GM23338 (cell line): ENCODE measurements around the gene SKIC8. TPM values are rescaled to one million over a fixed set of nuclear protein-coding genes. Genes with fewer than 3 reads are reported as not detected.

ENCODE experiments used
- ATAC-seq: fragments of 200-7000 bp; cut with Tn5 transposase; 3 replicates; pipeline ENCODE4 v1.9.1; 2020
- DNase-seq: peaks from one replicate; pipeline ENCODE4 v3.0.0-alpha.2; 2015; ENCODE audit warnings: low spot score
- H2AFZ ChIP-seq: fragments of 200-600 bp; sonication (generic); 2 replicates; pipeline ENCODE4 v1.8.0; 2016; ENCODE audit warnings: antibody characterized with exemption, mild to moderate bottlenecking, moderate library complexity
- H3F3A ChIP-seq: fragments of 200-600 bp; sonication (generic); replicated peaks from 2 replicates; pipeline ENCODE4 v1.8.0; 2017; ENCODE audit warnings: antibody characterized with exemption, mixed run types, low read depth
- H3K27ac ChIP-seq: fragments of 200-600 bp; sonication (generic); 2 replicates; pipeline ENCODE4 v1.6.1; 2016; ENCODE audit warnings: low read depth
- H3K27me3 ChIP-seq: fragments of 200-600 bp; sonication (generic); 2 replicates; pipeline ENCODE4 v1.8.0; 2016; ENCODE audit warnings: mild to moderate bottlenecking, mixed run types, moderate library complexity; ENCODE audit not compliant: insufficient read depth
- H3K36me3 ChIP-seq: fragments of 200-600 bp; sonication (generic); 2 replicates; pipeline ENCODE4 v1.8.0; 2016; ENCODE audit warnings: mild to moderate bottlenecking; ENCODE audit not compliant: insufficient read depth
- H3K4me1 ChIP-seq: fragments of 200-600 bp; sonication (generic); 2 replicates; pipeline ENCODE4 v1.8.0; 2016; ENCODE audit warnings: mild to moderate bottlenecking, moderate library complexity; ENCODE audit not compliant: insufficient read depth
- H3K4me2 ChIP-seq: fragments of 200-600 bp; sonication (generic); 2 replicates; pipeline ENCODE4 v1.7.1; 2017; ENCODE audit warnings: mixed run types
- H3K4me3 ChIP-seq: fragments of 200-600 bp; sonication (generic); 2 replicates; pipeline ENCODE4 v1.6.1; 2016; ENCODE audit warnings: mixed run types
- H3K79me2 ChIP-seq: fragments of 200-600 bp; sonication (generic); replicated peaks from 2 replicates; pipeline ENCODE4 v1.8.0; 2017; ENCODE audit warnings: mild to moderate bottlenecking; ENCODE audit not compliant: insufficient read depth
- H3K9me2 ChIP-seq: fragments of 200-600 bp; sonication (generic); 2 replicates; pipeline ENCODE4 v1.8.0; 2017; ENCODE audit not compliant: insufficient read depth
- H4K20me1 ChIP-seq: fragments of 200-600 bp; sonication (generic); replicated peaks from 2 replicates; pipeline ENCODE4 v1.8.0; 2017; ENCODE audit warnings: mild to moderate bottlenecking; ENCODE audit not compliant: insufficient read depth
- H3K27ac Mint-ChIP-seq: 2 replicates; pipeline ENCODE4 v1.8.0; 2020; ENCODE audit warnings: inconsistent platforms, mild to moderate bottlenecking, moderate library complexity, mixed read lengths
- H3K27me3 Mint-ChIP-seq: 3 replicates; pipeline ENCODE4 v1.8.0; 2022; ENCODE audit warnings: low read depth, mild to moderate bottlenecking, moderate library complexity, mixed read lengths, inconsistent platforms; ENCODE audit not compliant: insufficient read depth, poor library complexity
- H3K36me3 Mint-ChIP-seq: 3 replicates; pipeline ENCODE4 v1.8.0; 2021; ENCODE audit warnings: low read depth, mild to moderate bottlenecking, inconsistent platforms, moderate library complexity, mixed read lengths
- H3K4me1 Mint-ChIP-seq: 3 replicates; pipeline ENCODE4 v1.8.0; 2020; ENCODE audit warnings: mild to moderate bottlenecking, inconsistent platforms, mixed read lengths
- H3K4me3 Mint-ChIP-seq: 3 replicates; pipeline ENCODE4 v1.8.0; 2021; ENCODE audit warnings: moderate library complexity, mild to moderate bottlenecking, inconsistent platforms, mixed read lengths
- H3K9me3 Mint-ChIP-seq: 3 replicates; pipeline ENCODE4 v1.8.0; 2020; ENCODE audit warnings: moderate library complexity, mild to moderate bottlenecking, inconsistent platforms, mixed read lengths
- CREB1 ChIP-seq: fragments of 250-450 bp; sonication (Bioruptor Pico); IDR thresholded peaks from 2 replicates; pipeline ENCODE4 v1.5.0; 2020; ENCODE audit warnings: low read depth, mild to moderate bottlenecking, moderate library complexity
- EZH2 ChIP-seq: fragments of 200-600 bp; sonication (generic); IDR thresholded peaks from one replicate; pipeline ENCODE4 v1.8.0; 2017; ENCODE audit warnings: antibody characterized with exemption, mild to moderate bottlenecking, low read depth; ENCODE audit not compliant: unreplicated experiment
- EZH2phosphoT487 ChIP-seq: fragments of 200-600 bp; sonication (generic); IDR thresholded peaks from one replicate; pipeline ENCODE4 v1.8.1; 2018; ENCODE audit warnings: antibody characterized with exemption; ENCODE audit not compliant: unreplicated experiment
- JUNB ChIP-seq: IDR thresholded peaks from one replicate; pipeline ENCODE4 v1.6.1; 2016; ENCODE audit warnings: antibody characterized with exemption; ENCODE audit not compliant: unreplicated experiment
- NANOG ChIP-seq: IDR thresholded peaks from 2 replicates; pipeline ENCODE4 v1.6.1; 2016; ENCODE audit warnings: antibody characterized with exemption, borderline replicate concordance
- POLR2AphosphoS5 ChIP-seq: IDR thresholded peaks from 2 replicates; pipeline ENCODE4 v1.6.1; 2016; ENCODE audit warnings: antibody characterized with exemption, low read depth
- STAT1 ChIP-seq: IDR thresholded peaks from one replicate; pipeline ENCODE4 v1.6.1; 2016; ENCODE audit warnings: antibody characterized with exemption; ENCODE audit not compliant: unreplicated experiment
- ZNF114 ChIP-seq: fragments of 250-450 bp; sonication (Bioruptor Pico); IDR thresholded peaks from 2 replicates; pipeline ENCODE4 v1.5.0; 2020; ENCODE audit warnings: mild to moderate bottlenecking, moderate library complexity
- ZNF331 ChIP-seq: fragments of 250-450 bp; sonication (Bioruptor Pico); IDR thresholded peaks from 2 replicates; pipeline ENCODE4 v1.5.0; 2020; ENCODE audit warnings: low read depth, mild to moderate bottlenecking, moderate library complexity
- ZNF462 ChIP-seq: fragments of 250-450 bp; sonication (Bioruptor Pico); IDR thresholded peaks from 2 replicates; pipeline ENCODE4 v1.5.0; 2020; ENCODE audit warnings: mild to moderate bottlenecking, moderate library complexity
- polyA plus RNA-seq: library from polyadenylated mRNA; unstranded; fragments of >200 nt; fragmentation: Nextera tagmentation; extraction: Ambion mirVana; gene quantifications from 2 replicates; pipeline ENCODE4 v1.2.1, GENCODE V29; 2016
- total RNA-seq: library from RNA; depleted of rRNA; stranded (reverse); fragments of >200 nt; shearing (Covaris generic); gene quantifications from 2 replicates; pipeline ENCODE4 v1.2.3, GENCODE V29; 2014

SKIC8 gene
- total and polyA plus RNA-seq, 2 experiments from 2014 or later, result 59.4 to 73.8 TPM

DNA sequence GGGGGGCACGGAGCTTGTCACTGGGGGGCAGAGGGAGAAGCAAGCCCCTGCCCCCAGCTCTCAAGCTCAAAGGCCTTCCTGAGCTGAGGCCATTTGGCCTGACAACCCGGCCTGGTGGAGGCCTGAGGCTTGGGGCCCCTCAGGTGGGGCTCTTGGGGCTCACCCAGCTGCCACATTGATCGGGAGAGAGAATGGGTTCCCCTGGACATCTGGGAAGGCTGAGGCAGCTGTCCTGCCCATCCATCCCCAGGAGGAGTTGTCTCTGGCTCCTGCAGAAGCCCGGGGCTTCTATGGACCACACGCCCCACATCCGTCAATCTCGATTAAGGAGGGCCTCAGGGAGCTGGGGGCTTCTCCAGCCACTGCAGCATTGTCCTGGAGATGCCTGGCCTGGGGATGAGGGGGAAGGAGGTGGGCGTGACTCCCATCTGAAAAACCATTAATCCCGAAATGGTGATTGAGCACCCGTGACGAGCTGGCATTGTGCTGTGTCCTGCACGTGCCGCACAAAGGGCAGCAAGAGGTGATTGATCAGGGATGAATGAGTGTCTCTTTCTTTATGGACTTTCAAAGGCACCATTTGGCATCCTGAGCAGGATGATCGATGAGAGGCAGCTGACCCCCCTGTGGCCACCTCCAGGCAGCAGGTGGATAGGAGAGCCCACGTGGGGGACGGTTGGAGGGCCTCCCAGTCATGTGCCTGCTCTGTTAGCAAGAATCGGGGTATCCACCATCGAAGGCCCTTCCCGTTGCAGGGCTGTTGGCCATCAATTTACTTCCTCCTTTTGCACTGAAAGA lies 23.5 kb upstream of the SKIC8 start:
- H4K20me1 ChIP-seq, result no peaks in the 10 kb centered on the region
- Mint-ChIP-seq H3K27ac (no peak overlapping the region), H3K9me3 (no peaks in the 10 kb centered on the region), H3K36me3 (no peaks in the 10 kb centered on the region), H3K4me1 (peaks cover 46% of the 10 kb centered on the region), H3K27me3 (peaks cover 7% of the 10 kb centered on the region), H3K4me3 (no peak overlapping the region)
- H3F3A ChIP-seq, result 0 out of 2 replicates have a peak, but pooled peaks cover 2% of the 10 kb centered on the region
- H3K4me1 ChIP-seq, result peaks cover 21% of the 10 kb centered on the region; the same call in 1 of the 2 replicates
- no peaks in the 10 kb centered on the region for H3K79me2 ChIP-seq
- peak overlapping the region; percentile 86 for H2AFZ ChIP-seq
- H3K4me2 ChIP-seq, result peak overlapping the region; percentile 44
- no peaks in the 10 kb centered on the region for H3K9me2 ChIP-seq
- H3K27ac ChIP-seq, result no peak overlapping the region
- no peak for TF ChIP-seq EZH2
- TF ChIP-seq POLR2AphosphoS5, result no peak
- no peak for TF ChIP-seq NANOG
- TF ChIP-seq ZNF462 (CRISPR knock-in tag), result no peak
- TF ChIP-seq JUNB, result no peak
- TF ChIP-seq STAT1, result no peak
- TF ChIP-seq CREB1, result no peak
- no peak for TF ChIP-seq ZNF331
- no peak for TF ChIP-seq EZH2phosphoT487
- no peak for TF ChIP-seq ZNF114 (CRISPR knock-in tag)
- H3K4me3 ChIP-seq, result no peak overlapping the region
- no peaks in the 10 kb centered on the region for H3K27me3 ChIP-seq
- H3K36me3 ChIP-seq, result no peaks in the 10 kb centered on the region
- DNase-seq, result no peak
- no peak for ATAC-seq
